ENCODE measurements around the gene CRELD1. TPM values are rescaled to one million over a fixed set of nuclear protein-coding genes. Genes with fewer than 3 reads are reported as not detected.

Gene CRELD1
- total and polyA plus RNA-seq, 12 donors = 49.5 to 92.1 (median 65.4) TPM

GRCh38 chr3:9932535-9932842 lies 1.1 kb upstream of the CRELD1 start:
- no peak for TF ChIP-seq CTCF (IDR thresholded peaks at IDR 0.05)
- intact Hi-C loops (cut with DNase I) = loop anchor here in 5 of 10 donors (2.0 to 10.0 kb wide), 4 partner anchors 42 to 295 kb away; partner anchors contain the start of genes BRK1 (in 1 of the 5) and JAGN1 (in 1 of the 5)
- ATAC-seq = no peak
- Histone ChIP-seq H3K4me3 (peak overlapping the region; percentile 58 to 91 (median 76)), H3K4me1 (peaks cover 7 to 41% (median 30%) of the 10 kb centered on the region in 9 donors), H3K9me3 (no peaks in the 10 kb centered on the region), H3K36me3 (peaks cover 0 to 53% (median 10%) of the 10 kb centered on the region in 9 donors), H3K27ac (peak overlapping the region; percentile 78 to 98 (median 96)), H3K27me3 (no peaks in the 10 kb centered on the region)
- WGBS, 2 donors = 7 to 13% methylated on average over 13 of the region's 13 CpGs
- no peak for DNase-seq

GRCh38 chr3:9932843-9933560 lies 632 bp upstream of the CRELD1 start:
- ATAC-seq (peak; percentile 76 to 89 (median 82)), DNase-seq (peak; percentile 80 to 85)
- Histone ChIP-seq H3K27ac (peak overlapping the region; percentile 78 to 98 (median 96)), H3K4me1 (peaks cover 7 to 41% (median 30%) of the 10 kb centered on the region in 9 donors), H3K27me3 (no peaks in the 10 kb centered on the region), H3K9me3 (no peaks in the 10 kb centered on the region), H3K4me3 (peak overlapping the region; percentile 58 to 91 (median 76)), H3K36me3 (peaks cover 0 to 56% (median 8%) of the 10 kb centered on the region in 9 donors)
- 0 to 1% methylated on average over 77 of the region's 77 CpGs for WGBS, 2 donors
- intact Hi-C loops (cut with DNase I) = loop anchor here in 5 of 10 donors (2.0 to 10.0 kb wide), 4 partner anchors 42 to 294 kb away; partner anchors contain the start of genes BRK1 (in 1 of the 5) and JAGN1 (in 1 of the 5)
- peak; percentile 35 to 84 (median 69) for TF ChIP-seq CTCF (IDR thresholded peaks at IDR 0.05)

GRCh38 chr3:9934235-9934621 lies 594 bp downstream of the CRELD1 start:
- intact Hi-C loops (cut with DNase I) = loop anchor here in 4 of 10 donors (5.0 to 10.0 kb wide), 3 partner anchors 181 to 293 kb away; partner anchors contain the start of gene BRK1 (in 1 of the 4)
- H3K4me1 ChIP-seq = peaks cover 7 to 41% (median 30%) of the 10 kb centered on the region in 9 donors
- H3K9me3 ChIP-seq = no peaks in the 10 kb centered on the region
- peak overlapping the region; percentile 58 to 91 (median 76) for H3K4me3 ChIP-seq
- peak in 2 of 8 donors; percentile 0 to 6 for ATAC-seq
- H3K36me3 ChIP-seq = peaks cover 0 to 56% (median 0%) of the 10 kb centered on the region in 9 donors
- 12 to 24% methylated on average over 11 of the region's 11 CpGs for WGBS, 2 donors
- no peaks in the 10 kb centered on the region for H3K27me3 ChIP-seq
- TF ChIP-seq CTCF (IDR thresholded peaks at IDR 0.05) = peak in 2 of 9 donors; percentile 12 to 22
- peak overlapping the region in 9 of 10 donors; percentile 78 to 98 (median 96) for H3K27ac ChIP-seq
- DNase-seq = no peak

GRCh38 chr3:9934993-9935392 lies 1.4 kb downstream of the CRELD1 start:
- TF ChIP-seq CTCF (IDR thresholded peaks at IDR 0.05) = no peak

More at GRCh38 chr3:9934993-9935392, 1.4 kb downstream of the CRELD1 start:
- Histone ChIP-seq H3K27ac (no peak overlapping the region), H3K9me3 (no peaks in the 10 kb centered on the region), H3K27me3 (no peaks in the 10 kb centered on the region), H3K36me3 (peaks cover 0 to 49% (median 0%) of the 10 kb centered on the region in 9 donors), H3K4me1 (peaks cover 7 to 41% (median 30%) of the 10 kb centered on the region in 9 donors), H3K4me3 (peak overlapping the region in 4 of 10 donors; percentile 67 to 82 (median 78))
- WGBS, 2 donors = 69 to 70% methylated on average over 4 of the region's 4 CpGs
- ATAC-seq (no peak), DNase-seq (no peak)
- intact Hi-C loops (cut with DNase I) = loop anchor here in 4 of 10 donors (5.0 to 10.0 kb wide), 3 partner anchors 180 to 292 kb away; partner anchors contain the start of gene BRK1 (in 1 of the 4)

Data from heart right ventricle (tissue), 16 donors.